Vagina (tissue), 2 donors: Measurements from ENCODE around the gene HYAL1.

Source experiments
- POLR2A ChIP-seq, 2 donors: fragments of 450-650 bp; IDR thresholded peaks; one replicate each; pipeline ENCODE4 v1.6.1; 2017; ENCODE audit warnings: antibody characterized with exemption in 2 of 2, mild to moderate bottlenecking in 2 of 2, moderate library complexity in 2 of 2
- POLR2AphosphoS5 ChIP-seq, 2 donors: sonication (generic); formaldehyde crosslinking; IDR thresholded peaks; one replicate each; pipeline ENCODE4 v1.9.0; 2017; ENCODE audit warnings: antibody characterized with exemption in 2 of 2, mild to moderate bottlenecking in 2 of 2, low read depth in 1 of 2; ENCODE audit not compliant: insufficient read depth in 1 of 2
- TF ChIP-seq, protein P1 (sequence below), 3 experiments: fragments of 450-650 bp in 2 of 3; fragments of 200-600 bp in 1 of 3; sonication (generic) in 1 of 3; IDR thresholded peaks; one replicate each; pipeline ENCODE4 v1.5.1; 2017 to 2019; ENCODE audit warnings: antibody characterized with exemption in 3 of 3, mild to moderate bottlenecking in 2 of 3, moderate library complexity in 2 of 3

DNA sequence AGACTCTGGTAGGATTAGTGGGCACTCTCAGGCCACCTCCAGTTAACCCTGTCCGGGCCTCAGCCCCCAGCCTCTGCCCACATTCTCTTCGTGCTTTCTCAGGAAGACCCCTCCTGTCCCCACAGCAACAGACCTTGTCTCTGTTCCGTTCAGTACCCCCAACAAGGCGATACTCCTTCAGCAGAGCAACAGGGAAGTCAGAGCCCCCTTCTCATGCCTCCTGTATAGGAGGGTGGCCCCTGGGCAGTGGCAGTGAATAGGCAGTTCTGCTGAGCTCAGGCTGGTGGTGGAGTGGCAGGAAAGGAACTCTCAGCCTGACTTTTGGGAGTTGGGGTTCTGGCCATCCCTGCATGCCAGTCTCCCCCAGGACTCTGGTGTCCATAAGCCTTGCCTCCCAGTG is 33.9 kb downstream of the HYAL1 start:
- TF ChIP-seq, protein P1, sequence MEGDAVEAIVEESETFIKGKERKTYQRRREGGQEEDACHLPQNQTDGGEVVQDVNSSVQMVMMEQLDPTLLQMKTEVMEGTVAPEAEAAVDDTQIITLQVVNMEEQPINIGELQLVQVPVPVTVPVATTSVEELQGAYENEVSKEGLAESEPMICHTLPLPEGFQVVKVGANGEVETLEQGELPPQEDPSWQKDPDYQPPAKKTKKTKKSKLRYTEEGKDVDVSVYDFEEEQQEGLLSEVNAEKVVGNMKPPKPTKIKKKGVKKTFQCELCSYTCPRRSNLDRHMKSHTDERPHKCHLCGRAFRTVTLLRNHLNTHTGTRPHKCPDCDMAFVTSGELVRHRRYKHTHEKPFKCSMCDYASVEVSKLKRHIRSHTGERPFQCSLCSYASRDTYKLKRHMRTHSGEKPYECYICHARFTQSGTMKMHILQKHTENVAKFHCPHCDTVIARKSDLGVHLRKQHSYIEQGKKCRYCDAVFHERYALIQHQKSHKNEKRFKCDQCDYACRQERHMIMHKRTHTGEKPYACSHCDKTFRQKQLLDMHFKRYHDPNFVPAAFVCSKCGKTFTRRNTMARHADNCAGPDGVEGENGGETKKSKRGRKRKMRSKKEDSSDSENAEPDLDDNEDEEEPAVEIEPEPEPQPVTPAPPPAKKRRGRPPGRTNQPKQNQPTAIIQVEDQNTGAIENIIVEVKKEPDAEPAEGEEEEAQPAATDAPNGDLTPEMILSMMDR (IDR thresholded peaks at IDR 0.05) = no peak
- TF ChIP-seq POLR2A (IDR thresholded peaks at IDR 0.05) = no peak
- no peak for TF ChIP-seq POLR2AphosphoS5 (IDR thresholded peaks at IDR 0.05; ENCODE audit: insufficient read depth in 1 of 2, low read depth in 1 of 2)
